HG03097 (cell line): ENCODE results near the gene BPIFB3.

Experiments
- ATAC-seq: cut with Tn5 transposase; IDR thresholded peaks from one replicate; pipeline ENCODE4 v1.9.1; 2021; ENCODE audit not compliant: unreplicated experiment, low FRiP score

Gene BPIFB3, protein sequence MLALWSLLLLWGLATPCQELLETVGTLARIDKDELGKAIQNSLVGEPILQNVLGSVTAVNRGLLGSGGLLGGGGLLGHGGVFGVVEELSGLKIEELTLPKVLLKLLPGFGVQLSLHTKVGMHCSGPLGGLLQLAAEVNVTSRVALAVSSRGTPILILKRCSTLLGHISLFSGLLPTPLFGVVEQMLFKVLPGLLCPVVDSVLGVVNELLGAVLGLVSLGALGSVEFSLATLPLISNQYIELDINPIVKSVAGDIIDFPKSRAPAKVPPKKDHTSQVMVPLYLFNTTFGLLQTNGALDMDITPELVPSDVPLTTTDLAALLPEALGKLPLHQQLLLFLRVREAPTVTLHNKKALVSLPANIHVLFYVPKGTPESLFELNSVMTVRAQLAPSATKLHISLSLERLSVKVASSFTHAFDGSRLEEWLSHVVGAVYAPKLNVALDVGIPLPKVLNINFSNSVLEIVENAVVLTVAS

DNA sequence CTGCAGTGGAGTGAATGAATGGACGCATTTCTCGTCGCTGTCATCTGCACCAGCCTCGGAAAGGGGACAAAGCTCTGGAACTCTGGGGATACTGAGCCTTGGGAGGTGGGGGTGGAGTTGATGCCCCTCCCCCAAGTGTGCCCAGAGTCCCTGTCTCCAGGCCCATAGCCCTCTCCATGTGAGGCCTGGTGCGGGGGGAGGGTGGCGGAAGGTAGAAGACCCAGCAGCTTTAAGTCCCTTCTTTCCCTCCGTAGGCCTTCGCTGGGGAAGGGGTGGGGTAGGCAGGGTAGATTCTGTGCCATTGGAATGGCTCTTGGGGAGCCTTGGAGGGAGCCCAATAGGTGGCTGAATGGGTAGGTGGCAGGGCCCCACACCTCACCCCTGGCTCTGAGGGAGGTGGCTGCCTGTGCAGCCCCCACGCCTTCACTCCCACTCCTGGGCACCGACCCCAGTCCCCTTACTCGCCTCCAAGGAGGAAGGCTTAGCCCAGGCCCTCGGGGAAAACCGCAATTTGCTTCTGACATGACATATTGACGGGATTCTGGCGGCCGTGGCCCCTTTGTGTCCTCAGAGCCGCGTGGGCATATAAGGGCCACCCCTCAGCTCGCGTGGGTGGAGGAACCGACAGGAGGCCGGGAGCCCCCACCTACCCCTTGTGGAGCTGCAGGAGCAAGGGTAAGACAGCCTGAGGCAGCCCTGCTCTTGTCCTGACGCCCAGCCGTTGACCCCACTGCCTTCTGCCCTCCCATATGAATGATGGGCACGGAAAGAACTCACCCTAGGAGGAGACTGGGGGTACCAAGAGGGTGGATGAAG is at the start of gene BPIFB3:
Gene BPIFB3, plus strand, starts transcription at position 613 of the 816 bp plus-strand sequence. CDS start 1,533 bp downstream, outside the sequence.
- ATAC-seq, result no peak

DNA sequence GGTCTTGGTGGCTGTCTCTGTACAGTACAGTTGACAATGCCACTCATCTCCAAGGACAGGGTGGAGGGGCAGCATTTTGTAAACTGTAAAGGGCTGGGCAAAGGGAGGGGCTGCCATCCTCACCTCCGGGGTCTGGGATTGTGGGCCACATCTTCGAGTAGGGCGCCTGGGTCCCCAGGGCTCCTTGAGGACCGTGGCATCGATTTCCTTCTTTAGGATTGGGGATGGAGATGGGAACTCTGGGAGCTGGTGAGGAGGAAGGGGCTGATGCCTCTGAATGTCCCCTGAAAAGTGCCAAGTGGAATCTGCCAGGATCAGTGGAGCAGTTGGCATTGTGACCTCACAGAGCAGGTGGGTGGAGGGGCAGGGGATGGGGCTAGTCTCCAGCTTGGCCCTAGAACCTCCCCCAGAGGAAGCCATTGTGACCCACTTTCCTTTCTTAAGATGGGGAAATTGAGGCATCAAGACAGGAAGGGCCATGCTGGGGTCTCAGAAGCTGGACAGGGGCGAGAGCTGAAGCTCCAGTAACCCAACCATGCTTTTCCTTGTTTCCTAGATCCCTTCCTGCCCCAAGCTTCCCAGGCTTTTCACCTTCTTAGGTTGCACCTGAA is 49.5 kb upstream of the BPIFB3 start, which contains the start of gene SUN5:
Gene SUN5, minus strand, starts transcription at position 293 of the 611 bp plus-strand sequence. Its CDS starts 93 bp downstream, at position 200.
- no peak for ATAC-seq

DNA sequence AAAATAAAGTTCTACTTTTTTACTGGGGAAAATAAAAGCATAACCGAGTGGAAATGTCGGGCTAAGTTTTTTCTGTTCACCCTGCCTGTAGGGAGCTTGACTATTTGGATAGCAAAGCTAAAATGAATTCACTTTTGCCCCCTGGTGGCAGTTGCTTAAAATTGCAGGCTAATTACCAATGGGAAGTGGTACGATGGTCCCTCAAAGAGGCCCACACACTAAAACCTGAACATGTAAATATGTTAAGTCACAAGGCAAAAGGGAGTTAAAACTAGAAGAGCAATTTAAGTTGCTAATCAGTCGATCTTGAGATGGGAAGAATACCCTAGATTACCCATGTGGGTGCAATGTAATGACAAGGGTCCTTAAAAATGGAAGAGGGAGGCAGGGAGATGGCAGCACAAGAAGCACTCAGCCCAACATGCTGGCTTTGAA is 48.6 kb upstream of the BPIFB3 start:
- ATAC-seq, result no peak

DNA sequence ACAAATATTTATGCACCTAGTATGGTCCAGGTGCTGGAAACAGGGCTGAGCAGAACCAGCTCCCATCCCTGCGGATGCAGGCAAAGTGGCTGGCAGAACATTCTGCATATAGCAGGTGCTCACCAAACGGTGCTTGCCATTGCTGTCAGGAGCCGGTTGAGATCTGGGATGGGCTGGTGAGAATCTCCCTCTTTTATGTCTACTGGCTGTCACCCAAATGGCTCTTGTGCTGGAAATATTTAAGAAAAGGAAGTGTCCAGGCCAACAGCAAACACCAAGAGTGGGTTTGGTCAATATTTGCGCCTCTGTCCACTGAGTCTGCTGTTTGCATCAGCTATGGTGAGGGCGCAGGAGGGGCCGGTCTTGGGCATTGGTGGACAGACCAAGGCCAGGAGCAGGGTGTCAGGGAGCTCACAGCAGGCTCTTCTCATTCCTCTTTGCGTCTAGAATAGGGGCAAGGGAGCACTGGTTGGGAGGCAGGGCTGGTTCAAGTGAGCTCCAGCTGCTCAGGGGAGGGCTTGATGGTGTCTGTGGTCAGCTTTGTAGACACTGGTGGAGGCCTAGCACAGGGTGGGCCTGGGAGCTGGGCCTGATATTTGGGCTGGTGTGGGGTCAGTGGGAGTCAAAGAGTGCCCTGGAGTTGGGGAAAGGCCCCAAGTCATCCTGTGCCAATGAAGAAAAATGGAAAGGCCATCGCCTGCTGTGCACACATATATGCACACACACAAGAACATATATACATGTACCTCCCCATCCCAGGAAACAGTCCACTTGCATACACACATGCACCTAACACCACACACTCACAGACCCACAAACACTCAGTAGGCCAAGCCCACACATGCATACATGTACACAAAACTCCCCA is 47.6 kb upstream of the BPIFB3 start:
- ATAC-seq, result no peak

DNA sequence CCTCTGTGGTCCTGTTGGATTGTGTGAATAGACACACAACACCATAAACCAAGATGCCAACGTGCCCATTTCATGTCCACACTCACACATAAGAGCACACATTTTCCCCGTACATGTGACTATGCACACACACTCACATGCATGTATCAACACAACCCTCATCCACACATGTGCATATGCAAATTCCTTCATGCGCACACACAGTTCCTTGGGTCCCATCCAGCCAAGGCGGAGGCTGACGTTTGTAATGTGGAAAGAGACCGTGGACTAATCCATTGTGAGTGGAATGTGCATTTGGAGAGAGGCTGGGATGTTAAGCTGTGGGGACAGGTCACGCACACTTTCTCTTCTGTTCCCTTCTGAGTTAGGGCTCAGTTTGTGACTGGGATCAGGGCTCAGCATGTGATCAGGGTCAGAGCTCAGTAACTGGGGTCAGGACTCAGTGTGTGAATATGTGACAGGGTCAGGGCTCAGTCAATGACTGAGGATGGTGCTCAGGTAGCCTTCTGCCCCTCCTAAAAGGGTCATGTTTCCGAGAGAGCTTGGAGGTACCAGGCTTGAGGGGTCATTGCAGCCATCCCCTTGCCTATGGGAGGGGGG is 46.8 kb upstream of the BPIFB3 start:
- no peak for ATAC-seq

DNA sequence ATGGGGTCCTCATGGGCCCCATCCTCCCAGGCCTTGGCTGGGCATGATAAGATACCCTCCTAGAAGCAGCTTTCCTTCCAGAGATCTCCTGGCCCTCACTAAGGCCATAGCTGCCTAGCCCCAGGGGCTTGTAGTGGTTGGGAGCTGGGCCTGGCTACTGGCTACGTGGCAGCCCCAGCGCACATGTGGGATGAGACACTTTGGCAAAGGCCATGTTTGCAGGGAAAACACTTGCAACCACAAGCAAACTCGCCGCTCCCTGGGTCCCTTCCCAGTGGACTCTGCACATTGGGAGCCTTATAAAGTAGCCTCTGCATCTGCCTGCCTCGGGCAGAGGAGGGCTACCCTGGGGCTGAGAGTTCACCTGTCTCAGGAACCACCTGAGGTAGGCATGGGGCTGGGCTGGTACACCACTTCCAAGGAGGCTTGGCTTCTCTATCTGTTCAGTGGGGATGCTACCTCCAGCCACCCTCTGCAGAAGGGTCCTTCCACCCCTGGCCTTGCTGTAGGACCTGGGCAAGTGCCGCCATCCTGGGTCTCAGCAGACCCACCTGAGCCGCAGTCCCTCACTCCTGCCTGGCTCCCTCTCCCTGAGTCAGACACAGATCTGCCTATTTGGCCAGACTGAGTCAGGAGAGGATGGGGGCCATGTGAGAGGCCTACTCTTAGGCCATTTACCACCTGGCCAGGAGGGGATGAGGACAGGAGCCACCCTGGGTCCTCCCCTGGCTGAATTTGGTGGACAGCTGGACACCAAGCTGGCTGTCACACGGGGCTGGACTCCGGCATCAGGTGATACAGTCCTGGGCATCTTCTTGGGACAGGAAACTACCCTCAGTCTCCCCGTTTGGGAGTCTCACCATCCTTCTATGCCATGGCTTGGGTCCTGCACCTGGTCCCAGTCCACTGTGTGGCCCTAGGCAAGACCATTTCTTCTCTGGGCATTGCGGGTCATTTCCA is 46.0 kb upstream of the BPIFB3 start, which contains the start of gene BPIFB2:
Gene BPIFB2, plus strand, starts transcription at position 329 of the 960 bp plus-strand sequence. CDS start 871 bp downstream, outside the sequence.
- no peak for ATAC-seq

DNA sequence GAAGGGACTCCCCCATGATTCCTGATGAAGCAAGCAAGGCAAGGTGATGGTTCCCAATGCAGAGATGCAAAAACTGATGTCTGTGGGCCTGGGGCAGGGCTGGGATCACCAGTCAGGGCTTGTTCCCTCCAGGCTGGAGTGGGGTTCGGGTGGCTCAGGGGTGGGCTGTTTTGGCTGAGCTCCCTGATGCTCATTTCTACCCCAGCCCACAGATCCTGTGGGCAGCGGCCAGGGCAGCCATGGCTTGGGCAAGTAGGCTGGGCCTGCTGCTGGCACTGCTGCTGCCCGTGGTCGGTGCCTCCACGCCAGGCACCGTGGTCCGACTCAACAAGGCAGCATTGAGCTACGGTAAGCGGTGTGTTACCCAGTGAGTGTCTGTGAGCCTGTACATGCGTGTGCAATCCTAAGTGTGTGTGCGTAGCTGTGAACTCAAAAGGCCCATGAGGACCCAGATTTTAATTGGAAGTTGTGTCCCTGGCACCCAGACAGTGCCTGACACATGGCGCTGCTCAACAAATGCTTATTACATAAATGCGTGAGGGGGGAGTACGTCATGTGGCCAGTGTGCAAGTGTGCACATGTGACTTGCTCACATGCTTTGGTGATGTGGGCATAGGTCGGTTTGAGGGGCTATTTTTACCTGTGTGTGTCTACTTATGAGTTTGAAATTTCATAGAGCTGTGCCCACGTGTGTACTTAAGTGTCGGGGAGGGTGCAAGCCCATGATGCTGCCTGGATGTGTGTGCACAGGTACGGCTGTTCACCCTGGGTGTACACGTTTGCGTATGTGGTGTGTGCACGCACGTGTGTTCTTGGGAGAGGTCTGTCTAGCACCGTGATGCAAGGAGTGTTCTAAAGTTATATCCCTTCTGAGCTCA is 45.1 kb upstream of the BPIFB3 start:
- no peak for ATAC-seq

DNA sequence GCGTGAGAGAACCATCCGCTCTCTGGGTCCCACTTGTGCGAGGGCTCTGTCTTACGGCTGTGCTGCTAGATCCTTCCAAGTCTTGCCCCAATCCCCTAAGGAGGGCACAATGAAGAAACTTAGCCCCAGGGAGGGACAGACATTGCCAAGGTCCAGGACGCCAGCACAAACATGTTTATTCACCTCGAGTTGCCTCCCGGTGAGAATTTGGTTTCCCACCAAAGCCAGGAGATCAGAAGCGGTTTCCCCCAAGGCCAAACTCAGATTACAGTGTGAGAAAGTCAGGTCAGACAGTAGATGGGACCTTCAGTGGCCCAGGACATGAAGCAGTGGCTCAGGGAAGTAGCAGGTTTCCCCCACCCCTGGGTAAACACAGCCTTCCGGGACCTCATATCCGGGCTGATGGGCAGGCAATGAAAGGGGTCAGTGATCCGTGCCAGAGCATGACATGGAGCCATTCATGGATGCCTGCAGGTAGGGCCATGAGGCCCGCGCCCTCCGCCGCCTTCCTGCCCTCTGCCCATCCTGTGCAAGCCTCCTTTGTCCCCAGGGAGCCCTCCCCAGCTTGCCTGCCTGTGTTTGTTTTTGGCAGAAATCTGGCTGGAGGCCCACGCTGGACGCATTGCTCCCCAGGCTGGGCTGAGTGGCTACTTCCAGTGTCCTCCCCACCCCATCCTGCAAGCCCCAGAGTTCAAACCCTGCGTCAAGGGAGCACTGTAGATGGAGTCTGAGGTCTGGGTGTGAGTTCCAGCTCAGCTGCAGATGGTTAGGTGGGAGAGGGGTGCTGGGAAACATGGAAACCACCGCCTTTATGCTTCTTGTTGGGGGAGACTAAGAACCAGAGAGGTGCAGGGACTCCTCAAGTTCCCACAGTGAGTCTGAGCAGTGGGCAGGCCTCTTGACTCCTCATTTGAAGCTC is 44.2 kb upstream of the BPIFB3 start:
- no peak for ATAC-seq

DNA sequence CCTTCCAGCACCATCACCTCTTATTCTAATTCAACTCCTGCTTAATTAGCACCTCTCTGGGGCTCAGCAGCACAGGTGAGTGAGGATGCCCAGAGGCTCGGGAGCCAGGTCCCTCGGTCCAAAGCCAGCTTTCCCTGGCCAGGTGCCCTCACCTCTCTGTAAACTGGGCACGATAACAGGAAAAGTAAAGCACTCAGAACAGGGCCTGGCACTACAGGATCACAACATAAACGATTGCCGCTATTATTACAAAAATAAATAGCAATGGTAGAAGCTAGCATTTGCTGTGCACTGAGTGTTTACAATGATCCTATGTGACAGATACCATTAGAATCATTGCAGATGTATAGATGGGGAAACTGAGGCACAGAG is 43.6 kb upstream of the BPIFB3 start:
- ATAC-seq, result no peak

DNA sequence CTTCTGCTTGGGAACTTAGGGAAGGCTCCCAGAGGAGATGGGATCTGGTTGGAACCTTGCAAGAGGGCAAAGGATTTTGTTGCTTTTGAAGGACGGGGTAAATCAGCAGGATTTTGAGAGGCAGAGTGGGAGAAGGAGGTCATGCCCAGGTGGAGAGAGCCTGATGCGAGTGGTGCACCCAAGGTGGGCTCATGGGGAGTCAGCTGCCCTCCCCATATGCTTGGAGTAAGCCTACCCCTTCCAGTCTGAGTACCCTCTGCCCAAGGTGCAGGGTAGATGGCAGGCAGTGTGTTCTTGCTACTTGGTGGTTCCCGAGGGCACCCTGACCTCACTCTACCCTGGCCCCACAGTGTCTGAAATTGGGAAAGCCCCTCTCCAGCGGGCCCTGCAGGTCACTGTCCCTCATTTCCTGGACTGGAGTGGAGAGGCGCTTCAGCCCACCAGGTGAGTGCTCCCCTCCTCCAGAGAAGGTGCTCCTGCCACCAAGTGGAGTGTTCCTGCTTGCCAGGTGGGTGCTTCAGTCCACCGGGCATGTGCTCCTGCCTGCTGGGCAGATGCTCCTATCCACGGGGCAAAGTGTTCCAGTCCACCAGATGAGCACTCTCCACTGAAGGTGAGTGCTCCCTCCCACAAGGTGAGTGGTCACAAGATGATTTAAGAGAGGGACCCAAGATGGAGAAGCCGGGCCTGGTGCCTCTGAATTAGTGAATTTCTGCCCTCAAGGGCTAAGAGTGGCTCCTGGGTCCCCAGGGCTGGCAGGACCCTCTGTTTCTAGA is 42.8 kb upstream of the BPIFB3 start:
- no peak for ATAC-seq

DNA sequence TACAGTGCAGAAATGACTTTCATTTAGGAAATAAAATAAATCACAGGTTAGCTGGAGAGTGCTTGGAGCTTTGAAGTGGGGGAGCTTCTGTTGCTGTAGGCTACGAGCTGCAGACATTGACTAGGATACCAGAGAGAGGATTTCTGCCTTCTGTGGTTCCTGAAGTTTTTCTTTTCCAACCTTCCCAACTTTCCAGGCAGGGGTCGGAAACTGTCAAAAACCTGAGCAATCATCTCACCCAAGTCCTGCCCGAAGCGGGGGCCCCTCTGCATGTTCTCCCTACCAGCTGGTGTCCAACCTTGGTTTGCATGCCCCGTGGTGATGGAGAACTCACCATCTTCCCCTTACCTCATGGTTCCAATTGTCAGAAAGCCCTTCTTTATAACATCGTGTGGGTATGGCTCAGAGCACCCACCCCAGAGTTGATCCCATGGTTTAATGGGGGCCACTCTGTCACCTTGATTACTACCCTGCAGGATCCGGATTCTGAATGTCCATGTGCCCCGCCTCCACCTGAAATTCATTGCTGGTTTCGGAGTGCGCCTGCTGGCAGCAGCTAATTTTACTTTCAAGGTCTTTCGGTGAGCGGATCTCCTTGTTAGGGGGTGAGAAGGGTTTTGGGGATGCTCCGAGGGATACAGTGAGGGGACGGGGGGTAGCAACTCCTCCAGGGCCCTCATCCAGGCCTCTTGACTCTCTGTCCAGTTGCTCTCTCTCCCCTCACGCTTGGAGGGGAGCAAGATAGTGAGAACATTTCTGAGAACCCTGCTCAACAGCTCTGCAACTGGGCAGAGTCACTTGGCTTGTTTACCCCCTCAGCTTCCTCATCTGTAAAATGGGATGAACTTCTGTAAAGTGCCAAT is 41.1 kb upstream of the BPIFB3 start:
- ATAC-seq, result no peak

DNA sequence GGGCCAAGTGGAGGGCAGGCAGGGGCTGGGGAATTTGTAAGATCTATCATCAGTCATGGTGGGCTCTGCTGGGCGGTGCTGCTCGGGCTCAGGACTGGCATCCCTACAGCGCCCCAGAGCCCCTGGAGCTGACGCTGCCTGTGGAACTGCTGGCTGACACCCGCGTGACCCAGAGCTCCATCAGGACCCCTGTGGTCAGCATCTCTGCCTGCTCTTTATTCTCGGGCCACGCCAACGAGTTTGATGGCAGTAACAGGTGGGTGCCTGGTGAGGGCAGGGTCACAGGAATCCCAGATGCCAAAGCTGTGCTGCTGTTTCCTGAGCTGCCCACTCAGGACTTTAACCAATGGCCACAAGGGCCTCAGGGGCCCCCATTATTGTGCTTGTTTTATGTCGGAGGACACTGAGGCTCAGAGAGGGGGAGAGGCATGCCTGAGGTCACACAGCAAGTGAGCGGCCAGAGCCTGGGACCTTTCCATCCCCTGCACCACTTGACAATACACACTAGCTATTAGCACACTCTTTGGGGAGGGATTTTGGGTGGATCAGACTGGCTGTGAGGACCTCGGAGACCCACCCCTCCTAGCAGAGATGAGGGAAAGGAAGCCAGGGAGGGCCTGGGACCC is 39.9 kb upstream of the BPIFB3 start:
- ATAC-seq, result no peak

DNA sequence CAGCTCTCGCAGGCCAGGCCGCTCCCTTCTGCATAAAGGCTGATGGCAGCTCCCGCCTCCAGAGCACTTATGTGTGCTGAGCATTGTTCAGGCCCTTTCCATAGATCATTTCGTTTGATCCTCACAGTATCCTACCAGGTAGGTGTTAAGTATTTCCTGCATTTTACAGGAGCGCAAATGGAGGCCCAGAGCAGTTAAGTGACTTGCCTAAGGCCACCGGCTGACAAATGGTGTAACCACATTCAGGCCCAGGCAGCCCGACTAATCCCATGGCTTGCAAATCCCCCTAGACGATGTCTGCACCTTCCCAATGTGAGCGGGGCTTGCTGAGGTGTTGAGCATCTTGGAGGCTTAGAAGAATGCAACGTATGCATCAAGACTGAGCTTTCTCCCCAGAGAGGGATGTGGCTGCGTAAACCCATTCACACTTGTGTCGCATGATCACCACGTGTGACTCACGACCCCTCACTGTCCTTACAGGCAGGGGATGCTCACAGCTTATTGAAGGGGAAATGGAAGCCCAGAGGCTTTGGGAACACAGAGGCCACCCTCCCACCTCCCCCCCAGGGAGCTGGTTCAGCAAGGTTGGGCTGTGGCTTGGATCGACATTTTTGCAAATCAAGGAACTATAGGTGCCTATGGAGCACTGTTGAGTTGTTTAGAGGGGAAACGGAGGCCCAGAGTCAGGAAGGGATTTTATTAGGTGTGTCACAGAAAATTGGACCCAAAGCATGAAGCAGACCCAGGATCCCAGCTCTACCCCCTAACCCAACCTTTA is 39.2 kb upstream of the BPIFB3 start:
- ATAC-seq, result no peak

DNA sequence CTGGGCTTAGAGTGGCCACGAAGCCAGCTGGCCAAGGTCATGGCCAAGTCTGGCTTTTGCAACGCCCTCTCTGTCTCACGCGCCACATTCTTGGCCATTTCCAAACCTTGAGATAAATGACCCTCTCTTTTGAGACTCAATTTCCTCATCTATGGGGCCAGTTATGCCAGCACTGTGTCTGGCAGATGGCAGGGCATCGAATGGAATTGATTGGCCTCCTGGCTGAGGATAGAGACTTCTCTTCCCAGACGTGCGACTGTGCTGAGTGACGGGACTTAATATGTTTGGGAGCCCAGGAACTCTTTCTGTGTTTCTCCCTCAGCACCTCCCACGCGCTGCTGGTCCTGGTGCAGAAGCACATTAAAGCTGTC is 38.6 kb upstream of the BPIFB3 start:
- no peak for ATAC-seq
